Right lung (tissue), 5 donors: Measurements from ENCODE around the gene TTC7B. TPM values are rescaled to one million over a fixed set of nuclear protein-coding genes. Genes with fewer than 3 reads are reported as not detected.

Experiments
- DNase-seq, 2 donors: peaks; one replicate each; pipeline ENCODE4 v3.0.0-alpha.2; 2013
- polyA plus RNA-seq, 5 donors: library from polyadenylated mRNA; unstranded; fragments of 120-200 nt; gene quantifications; one replicate each; pipeline versions ENCODE4 v1.2.1 to v1.2.3, GENCODE V29; 2013; ENCODE audit warnings: inconsistent platforms in 1 of 5, low replicate concordance in 1 of 5; ENCODE audit not compliant: insufficient read length in 5 of 5, insufficient read depth in 1 of 5

The TTC7B gene
- polyA plus RNA-seq, 5 donors: 32.7 to 45.8 (median 41.7) TPM

GRCh38 chr14:90548455-90548854 is 267.8 kb downstream of the TTC7B start:
- DNase-seq: no peak

GRCh38 chr14:90547968-90548367 is 268.3 kb downstream of the TTC7B start:
- DNase-seq: no peak

DNA sequence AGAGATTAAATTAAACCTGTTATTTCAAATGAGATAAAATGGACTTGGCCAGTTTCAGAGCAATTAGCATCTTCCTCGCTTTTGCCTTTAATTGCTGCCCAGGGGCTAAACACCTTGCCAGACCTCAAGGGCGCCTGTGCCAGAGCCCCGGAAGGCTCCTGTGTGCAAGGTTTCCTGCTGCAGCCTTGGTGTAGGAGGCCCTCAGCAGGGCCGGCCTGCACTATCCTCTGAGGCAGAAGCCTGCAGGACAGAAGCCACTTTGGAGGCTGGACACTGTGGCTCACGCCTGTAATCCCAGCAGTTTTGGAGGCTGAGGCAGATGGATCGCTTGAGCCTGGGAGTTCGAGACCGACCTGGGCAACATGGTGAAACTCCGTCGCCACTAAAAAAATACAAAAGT is 269.0 kb downstream of the TTC7B start:
- DNase-seq: no peak

DNA sequence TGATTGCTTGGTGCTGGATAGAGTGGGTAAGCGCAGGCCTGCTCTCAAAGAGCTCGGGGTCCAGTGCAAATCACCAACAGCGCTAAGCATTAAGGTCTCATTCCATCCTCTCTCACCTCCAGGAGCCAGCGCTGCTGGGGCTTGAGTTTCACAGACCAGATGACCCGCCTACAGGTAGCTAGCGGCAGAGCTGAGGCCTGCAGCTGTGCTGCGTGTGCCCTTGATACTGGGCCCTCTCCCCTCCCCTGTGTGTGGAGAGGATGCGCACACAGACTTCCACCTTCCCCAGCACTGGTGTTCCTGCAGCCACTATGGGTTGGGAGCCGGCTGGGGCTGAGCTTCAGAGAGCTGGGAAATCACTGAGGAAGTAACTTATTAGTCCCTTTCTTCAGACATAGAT is 269.5 kb downstream of the TTC7B start:
- DNase-seq: no peak

DNA sequence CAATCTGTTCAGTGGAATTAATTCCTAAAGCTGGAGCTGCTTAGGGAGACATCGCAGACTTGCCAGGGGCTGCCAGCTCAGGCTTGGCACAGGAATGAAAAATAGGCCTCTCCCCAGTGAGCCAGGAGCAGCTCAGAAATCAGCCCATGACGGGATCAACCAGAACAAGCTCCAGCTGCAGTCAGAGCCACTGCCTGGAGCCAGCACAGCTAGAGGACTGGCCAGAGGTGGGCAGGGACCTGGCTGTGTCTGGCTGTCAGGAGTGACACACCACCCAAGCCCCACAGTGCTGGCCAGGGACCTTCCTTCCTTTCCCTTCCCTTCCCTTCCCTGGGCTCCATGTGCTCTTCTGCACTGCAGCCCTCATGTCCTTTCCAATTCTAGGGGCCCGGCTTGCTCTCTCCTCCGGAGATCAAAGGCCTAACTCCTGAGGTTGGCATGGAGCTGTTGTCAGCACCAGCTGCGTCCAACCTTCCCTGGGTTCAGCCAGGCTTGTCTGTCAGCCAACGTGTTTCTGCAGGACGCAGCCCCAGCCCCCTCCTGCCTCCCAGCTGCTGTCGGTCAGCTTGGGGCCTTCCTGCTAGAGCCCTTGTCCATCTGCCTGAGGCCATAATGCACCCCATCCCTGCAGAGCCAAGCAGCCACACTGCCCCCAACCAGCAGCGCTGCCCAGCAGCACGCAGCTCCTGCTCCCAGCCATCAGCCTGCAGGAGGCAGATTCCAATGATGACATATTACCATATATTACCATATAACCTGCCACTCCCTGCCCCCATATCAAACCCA is 270.1 kb downstream of the TTC7B start:
- DNase-seq: no peak

GRCh38 chr14:90545382-90545781 is 270.8 kb downstream of the TTC7B start:
- no peak for DNase-seq

GRCh38 chr14:90544971-90545370 is 271.3 kb downstream of the TTC7B start:
- no peak for DNase-seq

- DNase-seq: no peak
Measured at GRCh38 chr14:90544566-90544965, 271.7 kb downstream of the TTC7B start.

- no peak for DNase-seq
Measured at GRCh38 chr14:90543876-90544275, 272.4 kb downstream of the TTC7B start.

GRCh38 chr14:90541076-90541634 is 275.1 kb downstream of the TTC7B start:
- DNase-seq: no peak

DNA sequence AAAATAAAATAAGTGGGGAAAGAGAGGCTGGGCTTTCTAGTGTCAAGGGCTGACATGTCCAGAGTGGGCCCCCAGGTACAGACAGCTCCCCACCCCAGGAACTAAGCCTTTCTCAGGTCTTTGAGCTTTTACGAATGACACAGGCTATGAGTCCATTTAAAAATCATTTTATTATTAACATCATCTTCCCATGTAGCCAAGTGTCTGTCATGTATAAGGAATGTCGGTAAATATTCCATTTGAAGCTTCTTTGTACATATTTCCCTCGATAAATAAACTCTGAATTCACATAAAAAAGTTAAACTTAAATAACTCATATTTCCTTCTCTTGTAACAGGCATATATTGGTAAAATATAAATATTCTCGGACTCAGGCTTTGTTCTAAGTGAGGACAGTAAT is 275.8 kb downstream of the TTC7B start:
- no peak for DNase-seq

DNA sequence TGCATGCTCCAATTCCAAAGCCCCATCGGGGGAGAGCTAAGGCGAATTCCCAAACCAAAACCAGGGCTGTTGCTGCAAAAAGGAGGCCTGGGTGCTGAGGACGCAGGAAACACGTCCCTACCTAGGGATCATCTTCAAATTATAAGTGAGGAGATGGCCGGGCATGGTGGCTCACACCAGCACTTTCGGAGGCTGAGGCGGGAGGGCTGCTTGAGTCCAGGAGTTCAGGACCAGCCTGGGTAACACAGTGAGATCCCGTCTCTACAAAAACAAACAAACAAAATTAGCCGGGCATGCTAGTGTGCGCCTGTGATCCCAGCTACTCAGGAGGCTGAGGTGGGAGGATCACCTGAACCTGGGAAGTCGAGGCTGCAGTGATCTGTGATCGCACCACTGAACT is 276.2 kb downstream of the TTC7B start:
- no peak for DNase-seq

DNA sequence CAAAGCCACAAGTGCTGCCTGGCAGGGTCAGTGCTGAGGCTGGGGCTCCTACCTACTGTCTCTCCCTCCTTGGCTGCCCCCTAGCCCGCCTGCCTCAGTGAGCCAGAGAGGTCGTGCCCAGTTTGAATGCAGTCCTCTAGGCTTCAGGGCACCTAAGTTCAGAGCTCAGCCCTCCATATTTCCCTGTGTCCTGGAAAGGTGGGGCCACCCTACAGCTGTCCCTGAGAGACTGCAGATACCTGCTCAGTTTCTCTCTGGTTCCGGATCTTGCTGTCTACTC is 276.8 kb downstream of the TTC7B start:
- DNase-seq: no peak

GRCh38 chr14:90538716-90539495 is 277.3 kb downstream of the TTC7B start:
- DNase-seq: no peak

GRCh38 chr14:90538095-90538494 is 278.1 kb downstream of the TTC7B start:
- no peak for DNase-seq

GRCh38 chr14:90536511-90537191 is 279.6 kb downstream of the TTC7B start:
- no peak for DNase-seq

GRCh38 chr14:90536092-90536491 is 280.1 kb downstream of the TTC7B start:
- no peak for DNase-seq

DNA sequence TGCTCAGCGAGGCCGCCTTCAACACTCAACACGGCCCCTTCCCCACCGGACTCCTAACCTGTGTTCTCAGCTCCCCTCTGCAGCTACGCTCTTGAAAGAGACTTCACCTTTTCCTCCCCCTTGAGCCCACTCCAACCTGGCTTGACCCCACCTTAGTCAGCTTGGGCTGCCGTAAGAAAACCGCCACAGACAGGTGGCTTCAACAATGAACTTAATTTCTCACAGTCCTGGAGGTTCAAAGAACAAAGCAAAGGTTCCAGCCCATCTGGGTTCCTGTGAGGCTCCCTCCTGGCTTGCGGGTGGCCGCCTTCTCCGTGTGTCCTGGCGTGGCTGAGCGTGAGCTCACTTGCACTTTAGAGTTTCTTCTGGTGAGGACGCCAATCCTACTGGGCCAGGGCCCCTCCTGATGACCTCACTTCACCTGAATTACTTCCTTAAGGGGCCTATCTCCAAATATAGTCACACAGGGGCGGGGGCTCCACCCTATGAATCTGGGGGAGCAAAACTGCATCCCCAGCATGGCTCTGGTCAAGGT is 280.6 kb downstream of the TTC7B start:
- DNase-seq: no peak

DNA sequence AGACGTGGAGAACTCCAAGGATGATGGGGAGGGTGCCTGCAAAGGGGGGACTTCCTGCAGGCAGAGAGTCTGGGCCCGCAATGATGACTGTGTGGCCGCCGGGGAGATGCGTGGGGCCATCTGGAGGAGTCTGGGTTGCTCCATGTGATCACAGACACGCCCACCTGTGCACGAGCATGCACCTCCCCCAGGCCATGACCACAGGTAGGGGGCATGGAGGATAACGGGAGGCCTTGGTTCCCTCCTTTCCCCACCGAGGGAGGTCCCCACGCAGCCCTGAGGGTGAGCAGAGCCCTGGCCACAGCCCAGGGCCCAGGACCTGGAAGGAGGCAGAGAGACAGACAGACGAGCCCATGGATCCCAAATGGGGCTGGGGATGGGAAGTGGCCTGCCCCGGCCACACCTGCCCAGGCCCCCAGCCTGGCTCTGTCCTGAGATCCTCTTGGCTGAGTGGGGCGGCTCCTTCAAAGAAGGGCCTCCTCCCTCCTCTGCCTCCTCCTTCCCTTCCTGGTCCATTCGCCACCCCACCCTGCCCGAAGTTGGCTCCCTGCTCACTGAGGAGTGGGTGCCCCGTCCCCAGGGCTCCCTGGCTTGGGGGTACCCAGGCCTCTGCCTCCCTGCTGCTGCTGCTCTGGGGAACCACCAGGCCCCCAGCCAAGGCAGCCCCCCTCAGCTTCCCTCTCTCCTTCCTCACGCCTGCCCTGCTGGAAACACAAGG is 281.2 kb downstream of the TTC7B start:
- DNase-seq: no peak

DNA sequence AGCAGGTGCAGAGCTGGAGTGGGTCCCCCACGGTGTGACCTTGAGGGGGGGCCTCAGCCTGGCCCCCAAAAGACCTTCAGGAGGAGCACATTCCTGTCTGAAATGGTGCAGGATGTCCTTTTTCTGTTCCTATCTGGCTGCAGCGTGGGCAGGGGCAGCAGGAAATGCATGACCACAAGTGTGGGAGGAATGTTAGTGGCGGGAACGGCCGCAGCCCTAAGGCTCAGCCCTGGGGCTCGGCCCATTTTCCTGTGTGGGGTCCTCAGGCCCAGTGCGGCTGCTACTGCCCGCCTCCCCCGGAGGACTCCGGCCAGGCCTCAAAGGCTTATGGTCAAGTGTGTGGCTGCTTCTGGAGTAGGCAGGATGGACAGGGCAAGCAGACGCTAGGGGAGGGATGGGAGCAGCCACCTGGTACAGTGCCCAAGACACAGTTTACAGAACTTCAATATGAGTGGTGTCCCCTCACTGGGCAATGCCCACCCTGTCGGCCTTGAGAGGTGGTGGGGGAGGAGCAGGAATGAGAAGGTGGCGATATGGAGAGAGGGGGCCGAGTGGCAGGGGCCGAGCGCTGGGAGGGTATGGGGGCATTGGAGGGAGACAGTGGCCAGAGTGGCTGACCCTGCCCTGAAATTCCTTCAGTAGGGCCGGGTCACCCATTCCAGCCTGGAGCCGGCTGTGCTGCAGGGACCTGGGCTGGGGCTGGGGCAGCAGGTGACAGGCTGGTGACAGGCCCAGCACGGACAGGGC is 282.0 kb downstream of the TTC7B start:
- no peak for DNase-seq

GRCh38 chr14:90533591-90534021 is 282.6 kb downstream of the TTC7B start:
- no peak for DNase-seq
